Urothelium cell line (cell line): ENCODE results near the gene MCMBP.
"Not testable (repeated sequence)": the region's sequence is repeated elsewhere in the genome, so short reads cannot be mapped to it uniquely, and the experiment has no call there.

Experiments
- DNase-seq: peaks from one replicate; pipeline ENCODE4 v3.0.0; 2011; ENCODE audit warnings: low spot score, mixed read lengths
- FAIRE-seq: peaks from 2 replicates; lab custom pipeline; 2011; peaks lifted over from hg19 to GRCh38; lab: Jason Lieb, UNC

The MCMBP gene

GRCh38 chr10:119831656-119832055, 41.0 kb downstream of the MCMBP start:
- FAIRE-seq (no peak), DNase-seq (no peak)

- no peak for FAIRE-seq
- no peak for DNase-seq
Observed at GRCh38 chr10:119830851-119831250, 41.8 kb downstream of the MCMBP start.

- no peak for DNase-seq
- FAIRE-seq = no peak
Observed at GRCh38 chr10:119829429-119829828, 43.2 kb downstream of the MCMBP start.

GRCh38 chr10:119827430-119827829, 45.2 kb downstream of the MCMBP start:
- DNase-seq (no peak), FAIRE-seq (no peak)

- no peak for DNase-seq
- FAIRE-seq = no peak
Observed at GRCh38 chr10:119826771-119827170, 45.9 kb downstream of the MCMBP start.

GRCh38 chr10:119824299-119824698, 48.3 kb downstream of the MCMBP start:
- no peak for DNase-seq
- FAIRE-seq = no peak

GRCh38 chr10:119821182-119821581, 51.5 kb downstream of the MCMBP start:
- no peak for FAIRE-seq
- no peak for DNase-seq

GRCh38 chr10:119818889-119819270, 53.8 kb downstream of the MCMBP start:
- DNase-seq = no peak
- FAIRE-seq = no peak

GRCh38 chr10:119817991-119818888, 54.4 kb downstream of the MCMBP start:
- FAIRE-seq (no peak), DNase-seq (no peak)

- no peak for DNase-seq
- no peak for FAIRE-seq
Observed at GRCh38 chr10:119815671-119816070, 57.0 kb downstream of the MCMBP start.

GRCh38 chr10:119812684-119813083, 60.0 kb downstream of the MCMBP start:
- no peak for DNase-seq
- no peak for FAIRE-seq

- FAIRE-seq (no peak), DNase-seq (no peak)
Observed at GRCh38 chr10:119811122-119811521, 61.5 kb downstream of the MCMBP start.

GRCh38 chr10:119807960-119808697, 64.5 kb downstream of the MCMBP start:
- DNase-seq (peak; percentile 35), FAIRE-seq (no peak)

GRCh38 chr10:119806334-119807130, 66.1 kb downstream of the MCMBP start:
- DNase-seq = no peak
- no peak for FAIRE-seq

GRCh38 chr10:119805702-119806230, 66.9 kb downstream of the MCMBP start:
- DNase-seq (no peak), FAIRE-seq (no peak)

- DNase-seq (no peak), FAIRE-seq (no peak)
Observed at GRCh38 chr10:119803264-119803663, 69.4 kb downstream of the MCMBP start.

GRCh38 chr10:119801998-119802538, 70.6 kb downstream of the MCMBP start:
- no peak for FAIRE-seq
- no peak for DNase-seq

- FAIRE-seq (no peak), DNase-seq (no peak)
Observed at GRCh38 chr10:119801176-119801575, 71.5 kb downstream of the MCMBP start.

- FAIRE-seq = no peak
- no peak for DNase-seq
Observed at GRCh38 chr10:119796039-119796438, 76.6 kb downstream of the MCMBP start.

- DNase-seq, FAIRE-seq: not testable (repeated sequence)
Observed at GRCh38 chr10:119795101-119795500, 77.5 kb downstream of the MCMBP start.
